HEK293 (cell line): ENCODE results near the gene EPHA4.
A peak's percentile ranks its signal among the peaks of the same experiment; 100 is the strongest.

ENCODE experiments used
- CTCF ChIA-PET: fragments of 350-600 bp; formaldehyde crosslinking; extraction: SDS; loops from one replicate; lab custom pipeline; 2021; ENCODE audit warnings: antibody characterized with exemption; lab: Yijun Ruan, JAX
- POLR2A ChIA-PET: fragments of 300-600 bp; formaldehyde crosslinking; extraction: SDS; loops from one replicate; lab custom pipeline; 2020; ENCODE audit warnings: antibody characterized with exemption, inconsistent platforms; lab: Yijun Ruan, JAX
- H3K27ac ChIP-seq: fragments of 200-500 bp; sonication (Bioruptor generic); 2 replicates; pipeline ENCODE4 v1.5.1; 2014; ENCODE audit warnings: low read depth, low read length, control low read depth, inconsistent platforms; ENCODE audit errors: extremely low read depth
- H3K36me3 ChIP-seq, 2 experiments: fragments of 200-500 bp in 1 of 2; sonication (Bioruptor generic) in 1 of 2; 1 replicate in 1 of 2; 2 replicates in 1 of 2; pipeline ENCODE4 v1.5.1; 2014 to 2017; ENCODE audit warnings: inconsistent platforms in 2 of 2, low read length in 2 of 2; ENCODE audit not compliant: control insufficient read depth in 2 of 2, insufficient read depth in 1 of 2
- H3K4me1 ChIP-seq: fragments of 200-500 bp; sonication (Bioruptor generic); 2 replicates; pipeline ENCODE4 v1.5.1; 2014; ENCODE audit warnings: mild to moderate bottlenecking, low read length, inconsistent platforms; ENCODE audit not compliant: control insufficient read depth, insufficient read depth
- H3K4me3 ChIP-seq: 2 replicates; pipeline ENCODE4 v1.5.1; 2011; ENCODE audit warnings: low read depth, mild to moderate bottlenecking, control low read depth, low read length, moderate library complexity
- H3K9me3 ChIP-seq: fragments of 200-500 bp; sonication (Bioruptor generic); 2 replicates; pipeline ENCODE4 v1.5.1; 2014; ENCODE audit warnings: low read depth, low read length, inconsistent platforms; ENCODE audit not compliant: control insufficient read depth, insufficient read depth
- BCL11A ChIP-seq: fragments of 450-650 bp; formaldehyde crosslinking; IDR thresholded peaks from 2 replicates; pipeline ENCODE4 v1.5.1; 2016; ENCODE audit warnings: low read depth, missing biosample characterization, missing genetic modification characterization
- EGR2 ChIP-seq: fragments of 450-650 bp; formaldehyde crosslinking; IDR thresholded peaks from 2 replicates; pipeline ENCODE4 v1.5.1; 2016; ENCODE audit warnings: low read depth, missing biosample characterization, missing genetic modification characterization
- KLF10 ChIP-seq: fragments of 450-650 bp; IDR thresholded peaks from 2 replicates; pipeline ENCODE4 v1.5.1; 2018; ENCODE audit warnings: missing biosample characterization, mild to moderate bottlenecking, missing genetic modification characterization
- OVOL3 ChIP-seq: fragments of 450-650 bp; formaldehyde crosslinking; IDR thresholded peaks from 2 replicates; pipeline ENCODE4 v1.5.1; 2016; ENCODE audit warnings: missing biosample characterization, missing genetic modification characterization
- SP7 ChIP-seq: fragments of 450-650 bp; formaldehyde crosslinking; IDR thresholded peaks from 2 replicates; pipeline ENCODE4 v1.5.1; 2016; ENCODE audit warnings: missing biosample characterization, missing genetic modification characterization
- TRIM28 ChIP-seq: IDR thresholded peaks from 2 replicates; pipeline ENCODE4 v1.6.1; 2011; ENCODE audit warnings: low read length, control low read depth, borderline replicate concordance
- ZIC2 ChIP-seq: fragments of 450-650 bp; formaldehyde crosslinking; IDR thresholded peaks from 2 replicates; pipeline ENCODE4 v1.5.1; 2016; ENCODE audit warnings: missing biosample characterization, missing genetic modification characterization
- ZNF214 ChIP-seq: fragments of 450-650 bp; formaldehyde crosslinking; IDR thresholded peaks from 2 replicates; pipeline ENCODE4 v1.5.1; 2017; ENCODE audit warnings: missing biosample characterization, mild to moderate bottlenecking, missing genetic modification characterization, borderline replicate concordance
- ZNF274 ChIP-seq, 2 experiments: fragments of 200-500 bp in 1 of 2; fragments of 450-650 bp in 1 of 2; sonication (Bioruptor generic) in 1 of 2; formaldehyde crosslinking in 1 of 2; IDR thresholded peaks; 2 replicates each; pipeline versions ENCODE4 v1.5.1 to v1.6.1; 2014 to 2016; ENCODE audit warnings: borderline replicate concordance in 1 of 2, inconsistent platforms in 1 of 2, low read length in 1 of 2, missing biosample characterization in 1 of 2, missing genetic modification characterization in 1 of 2
- ZNF341 ChIP-seq: fragments of 450-650 bp; formaldehyde crosslinking; IDR thresholded peaks from 2 replicates; pipeline ENCODE4; 2016; ENCODE audit warnings: low read depth, missing biosample characterization, missing genetic modification characterization
- ZNF530 ChIP-seq: fragments of 450-650 bp; formaldehyde crosslinking; IDR thresholded peaks from 2 replicates; pipeline ENCODE4 v1.5.1; 2016; ENCODE audit warnings: low read depth, missing biosample characterization, missing genetic modification characterization
- ZNF571 ChIP-seq: fragments of 450-650 bp; formaldehyde crosslinking; IDR thresholded peaks from 2 replicates; pipeline ENCODE4 v1.5.0; 2017; ENCODE audit warnings: missing biosample characterization, missing genetic modification characterization
- ZNF626 ChIP-seq: fragments of 450-650 bp; sonication (Bioruptor Pico); formaldehyde crosslinking; IDR thresholded peaks from 2 replicates; pipeline ENCODE4 v1.5.1; 2018; ENCODE audit warnings: missing biosample characterization, missing genetic modification characterization, inconsistent platforms
- ZNF660 ChIP-seq: fragments of 450-650 bp; IDR thresholded peaks from 2 replicates; pipeline ENCODE4 v1.5.1; 2018; ENCODE audit warnings: missing biosample characterization, mild to moderate bottlenecking, missing genetic modification characterization
- ZNF707 ChIP-seq: fragments of 450-650 bp; formaldehyde crosslinking; IDR thresholded peaks from 2 replicates; pipeline ENCODE4 v1.5.1; 2016; ENCODE audit warnings: missing biosample characterization, missing genetic modification characterization
- ZNF791 ChIP-seq: fragments of 450-650 bp; formaldehyde crosslinking; IDR thresholded peaks from 2 replicates; pipeline ENCODE4 v1.5.1; 2016; ENCODE audit warnings: missing biosample characterization, missing genetic modification characterization
- ZSCAN4 ChIP-seq: fragments of 450-650 bp; formaldehyde crosslinking; IDR thresholded peaks from 2 replicates; pipeline ENCODE4 v1.5.1; 2017; ENCODE audit warnings: missing biosample characterization, missing genetic modification characterization
- TF ChIP-seq, protein P1 (sequence below): fragments of 450-650 bp; formaldehyde crosslinking; IDR thresholded peaks from 2 replicates; pipeline ENCODE4 v1.5.1; 2017; ENCODE audit warnings: missing biosample characterization, missing genetic modification characterization
- TF ChIP-seq, protein P2 (sequence below): fragments of 450-650 bp; formaldehyde crosslinking; IDR thresholded peaks from 2 replicates; pipeline ENCODE4 v1.5.1; 2016; ENCODE audit warnings: missing biosample characterization, missing genetic modification characterization

Gene EPHA4

DNA sequence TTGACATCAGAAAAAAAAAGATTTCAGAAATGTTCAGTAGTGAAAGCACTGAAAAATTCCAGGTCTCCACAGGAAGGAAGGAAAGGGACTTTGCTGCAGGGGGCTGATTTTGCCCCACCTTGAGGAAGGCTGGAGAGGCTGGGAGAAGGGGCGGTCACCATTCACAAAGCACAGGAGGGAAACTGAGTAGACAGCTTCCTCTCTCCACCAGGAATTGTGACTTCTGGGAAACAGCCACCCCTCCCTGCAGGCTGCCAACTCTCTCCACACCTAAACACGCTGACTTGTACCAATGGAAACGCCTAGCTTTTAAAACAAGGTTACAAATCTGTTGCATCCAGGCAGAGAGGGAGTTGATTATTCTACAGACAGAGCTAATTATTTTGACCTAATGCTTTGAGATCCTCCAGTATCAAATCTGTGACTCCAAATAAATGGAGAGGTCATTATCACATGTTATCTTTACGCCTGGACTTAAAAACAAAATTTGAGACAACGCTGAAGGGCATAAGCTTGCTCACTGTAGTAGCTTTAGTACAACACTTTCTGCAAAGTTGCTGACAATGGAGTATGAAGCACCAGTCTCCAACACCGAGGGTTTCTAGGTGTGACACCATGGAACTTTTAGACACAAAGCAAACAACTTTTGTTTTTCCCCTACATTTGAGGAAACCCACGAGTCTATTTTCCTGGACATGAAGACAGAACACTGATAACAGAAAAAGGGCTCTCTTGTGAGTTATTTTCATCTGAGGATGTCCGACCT lies 42.7 kb downstream of the EPHA4 start:
- Histone ChIP-seq H3K4me3 (no peak overlapping the region), H3K27ac (peak overlapping the region; percentile 54), H3K36me3 (no peaks in the 10 kb centered on the region), H3K9me3 (no peaks in the 10 kb centered on the region), H3K4me1 (peaks cover 34% of the 10 kb centered on the region)
- CTCF ChIA-PET, result interaction anchor here (0.5 kb wide), 1 partner anchor 249 kb away, joined by 3 read pairs; no protein-coding TSS in a partner anchor
- POLR2A ChIA-PET, result interaction anchor here (0.9 kb wide), 2 partner anchors 11 to 43 kb away, joined by 4 read pairs; partner anchors contain the start of gene EPHA4
- no peak for TF ChIP-seq BCL11A (tag by site-specific recombination)
- no peak for TF ChIP-seq ZSCAN4
- no peak for TF ChIP-seq EGR2 (tag by site-specific recombination)
- TF ChIP-seq ZNF274 (IDR thresholded peaks at IDR 0.05; ENCODE audit: low read length), result no peak
- no peak for TF ChIP-seq ZNF274 (tag by site-specific recombination; IDR thresholded peaks at IDR 0.05; ENCODE audit: borderline replicate concordance)
- TF ChIP-seq ZNF341 (tag by site-specific recombination), result peak; percentile 54
- no peak for TF ChIP-seq ZNF214 (tag by site-specific recombination)
- peak; percentile 25; the same call in 1 of the 2 replicates for TF ChIP-seq TRIM28

GRCh38 chr2:221527776-221528309 lies 44.3 kb downstream of the EPHA4 start:
- CTCF ChIA-PET, result no interaction called here
- H3K9me3 ChIP-seq, result no peaks in the 10 kb centered on the region
- H3K4me3 ChIP-seq, result no peak overlapping the region
- H3K36me3 ChIP-seq, result no peaks in the 10 kb centered on the region; a peak in 1 of 3 replicates
- H3K4me1 ChIP-seq, result peaks cover 34% of the 10 kb centered on the region
- TF ChIP-seq ZNF707 (tag by site-specific recombination), result no peak
- no peak for TF ChIP-seq ZNF530 (tag by site-specific recombination)
- POLR2A ChIA-PET, result no interaction called here
- H3K27ac ChIP-seq, result peak overlapping the region; percentile 66

DNA sequence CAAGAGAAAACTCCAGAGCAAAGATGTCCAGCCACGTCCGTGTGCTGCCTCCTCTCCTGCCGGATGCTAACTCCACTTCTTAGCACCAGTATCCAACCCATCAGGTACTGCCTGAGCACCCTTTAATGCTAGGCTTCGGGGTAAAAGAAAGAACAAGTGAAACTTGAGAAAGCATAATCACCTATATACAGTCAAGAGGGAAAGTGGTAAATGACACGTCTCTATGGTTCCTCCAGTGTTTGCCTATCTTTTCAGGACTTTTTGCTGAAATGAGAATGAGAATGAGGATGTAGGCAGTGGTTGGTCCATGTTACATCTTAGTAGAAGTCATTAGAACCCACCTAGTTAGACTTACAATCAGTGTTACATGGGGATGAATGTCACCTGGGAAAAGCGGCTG lies 47.9 kb downstream of the EPHA4 start:
- Histone ChIP-seq H3K36me3 (no peaks in the 10 kb centered on the region; a peak in 1 of 3 replicates), H3K4me1 (peaks cover 33% of the 10 kb centered on the region), H3K4me3 (no peak overlapping the region), H3K27ac (no peak overlapping the region), H3K9me3 (no peaks in the 10 kb centered on the region)
- ChIA-PET CTCF (no interaction called here), POLR2A (no interaction called here)
- no peak for TF ChIP-seq ZNF341 (tag by site-specific recombination)
- TF ChIP-seq ZNF660 (tag by site-specific recombination), result no peak
- no peak for TF ChIP-seq ZNF791

GRCh38 chr2:221521233-221521845 lies 50.8 kb downstream of the EPHA4 start:
- Histone ChIP-seq H3K4me1 (peaks cover 34% of the 10 kb centered on the region), H3K4me3 (no peak overlapping the region), H3K36me3 (no peaks in the 10 kb centered on the region; a peak in 1 of 3 replicates), H3K9me3 (no peaks in the 10 kb centered on the region), H3K27ac (no peak overlapping the region)
- ChIA-PET POLR2A (no interaction called here), CTCF (no interaction called here)
- TF ChIP-seq KLF10 (tag by site-specific recombination), result no peak
- no peak for TF ChIP-seq ZIC2 (tag by site-specific recombination)
- TF ChIP-seq SP7 (tag by site-specific recombination), result 0 out of 2 replicates have a peak, but pooled peaks have one; percentile 15
- no peak for TF ChIP-seq ZNF571 (tag by site-specific recombination)
- TF ChIP-seq ZNF341 (tag by site-specific recombination), result no peak
- TF ChIP-seq, protein P1, sequence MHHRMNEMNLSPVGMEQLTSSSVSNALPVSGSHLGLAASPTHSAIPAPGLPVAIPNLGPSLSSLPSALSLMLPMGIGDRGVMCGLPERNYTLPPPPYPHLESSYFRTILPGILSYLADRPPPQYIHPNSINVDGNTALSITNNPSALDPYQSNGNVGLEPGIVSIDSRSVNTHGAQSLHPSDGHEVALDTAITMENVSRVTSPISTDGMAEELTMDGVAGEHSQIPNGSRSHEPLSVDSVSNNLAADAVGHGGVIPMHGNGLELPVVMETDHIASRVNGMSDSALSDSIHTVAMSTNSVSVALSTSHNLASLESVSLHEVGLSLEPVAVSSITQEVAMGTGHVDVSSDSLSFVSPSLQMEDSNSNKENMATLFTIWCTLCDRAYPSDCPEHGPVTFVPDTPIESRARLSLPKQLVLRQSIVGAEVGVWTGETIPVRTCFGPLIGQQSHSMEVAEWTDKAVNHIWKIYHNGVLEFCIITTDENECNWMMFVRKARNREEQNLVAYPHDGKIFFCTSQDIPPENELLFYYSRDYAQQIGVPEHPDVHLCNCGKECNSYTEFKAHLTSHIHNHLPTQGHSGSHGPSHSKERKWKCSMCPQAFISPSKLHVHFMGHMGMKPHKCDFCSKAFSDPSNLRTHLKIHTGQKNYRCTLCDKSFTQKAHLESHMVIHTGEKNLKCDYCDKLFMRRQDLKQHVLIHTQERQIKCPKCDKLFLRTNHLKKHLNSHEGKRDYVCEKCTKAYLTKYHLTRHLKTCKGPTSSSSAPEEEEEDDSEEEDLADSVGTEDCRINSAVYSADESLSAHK (tag by site-specific recombination), result no peak
- no peak for TF ChIP-seq ZNF626
- TF ChIP-seq, protein P2, sequence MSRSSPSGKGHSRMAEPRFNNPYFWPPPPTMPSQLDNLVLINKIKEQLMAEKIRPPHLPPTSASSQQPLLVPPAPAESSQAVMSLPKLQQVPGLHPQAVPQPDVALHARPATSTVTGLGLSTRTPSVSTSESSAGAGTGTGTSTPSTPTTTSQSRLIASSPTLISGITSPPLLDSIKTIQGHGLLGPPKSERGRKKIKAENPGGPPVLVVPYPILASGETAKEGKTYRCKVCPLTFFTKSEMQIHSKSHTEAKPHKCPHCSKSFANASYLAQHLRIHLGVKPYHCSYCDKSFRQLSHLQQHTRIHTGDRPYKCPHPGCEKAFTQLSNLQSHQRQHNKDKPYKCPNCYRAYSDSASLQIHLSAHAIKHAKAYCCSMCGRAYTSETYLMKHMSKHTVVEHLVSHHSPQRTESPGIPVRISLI, result peak; percentile 80
- no peak for TF ChIP-seq OVOL3
